IPS DF 19.7 (cell line): ENCODE data around the gene THOC2.
"Not testable (repeated sequence)": the region's sequence is repeated elsewhere in the genome, so short reads cannot be mapped to it uniquely, and the experiment has no call there.

ENCODE experiments used
- DNase-seq: peaks from one replicate; pipeline ENCODE4 v3.0.0-alpha.2; 2013; ENCODE audit warnings: low read depth, low spot score

The THOC2 gene

DNA sequence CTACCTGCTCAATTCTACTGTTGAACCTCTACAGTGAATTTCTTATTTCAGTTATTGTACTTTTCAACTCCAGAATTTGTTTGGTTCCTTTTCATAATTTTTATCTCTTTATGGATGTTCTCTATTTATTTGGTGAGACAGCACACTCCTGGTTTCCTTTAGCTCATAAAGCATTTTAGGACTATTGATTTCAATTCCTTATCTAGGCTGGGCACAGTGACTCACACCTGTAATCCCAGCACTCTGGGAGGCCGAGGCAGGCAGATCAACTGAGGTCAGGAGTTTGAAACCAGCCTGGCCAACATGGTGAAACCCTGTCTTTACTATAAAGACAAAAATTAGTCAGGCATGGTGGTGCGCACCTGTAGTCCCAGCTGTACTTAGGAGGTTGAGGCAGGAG is 57.7 kb downstream of the THOC2 start:
- no peak for DNase-seq

DNA sequence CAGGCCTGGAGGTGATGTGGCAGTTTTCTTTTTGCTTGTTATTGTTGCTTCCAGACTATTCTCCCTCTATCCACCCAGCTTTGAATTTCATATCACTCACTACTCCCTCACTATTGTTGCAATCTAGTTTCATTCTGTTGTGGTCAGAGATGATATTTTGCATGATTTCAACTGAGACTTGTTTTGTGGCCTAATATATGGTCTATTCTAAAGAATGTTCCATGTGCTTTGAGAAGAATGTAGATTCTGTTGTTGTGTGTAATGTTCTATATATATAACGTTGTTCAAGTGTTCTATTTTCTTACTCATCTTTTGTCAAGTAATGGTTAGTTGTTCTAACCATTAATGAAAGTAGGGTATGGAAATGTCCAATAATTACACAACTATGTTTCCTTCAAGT is 59.0 kb downstream of the THOC2 start:
- DNase-seq, result no peak

DNA sequence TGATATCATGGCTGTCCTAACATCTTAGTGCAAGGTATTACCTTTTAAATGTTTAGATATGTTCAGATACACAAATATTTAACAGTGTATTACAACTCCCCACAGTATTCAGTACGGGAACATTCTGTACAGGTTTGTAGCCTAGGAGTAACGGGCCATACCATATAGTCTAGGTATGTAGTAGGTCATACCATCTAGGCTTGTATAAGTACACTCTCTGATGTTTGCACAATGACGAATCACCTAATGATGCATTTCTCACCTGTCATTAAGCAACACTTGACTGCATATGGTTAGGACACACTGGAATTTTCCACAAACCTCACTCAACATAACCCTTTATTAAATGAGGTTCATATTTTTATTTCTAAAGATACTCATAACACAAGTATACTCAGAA is 67.7 kb downstream of the THOC2 start:
- DNase-seq, result no peak

DNA sequence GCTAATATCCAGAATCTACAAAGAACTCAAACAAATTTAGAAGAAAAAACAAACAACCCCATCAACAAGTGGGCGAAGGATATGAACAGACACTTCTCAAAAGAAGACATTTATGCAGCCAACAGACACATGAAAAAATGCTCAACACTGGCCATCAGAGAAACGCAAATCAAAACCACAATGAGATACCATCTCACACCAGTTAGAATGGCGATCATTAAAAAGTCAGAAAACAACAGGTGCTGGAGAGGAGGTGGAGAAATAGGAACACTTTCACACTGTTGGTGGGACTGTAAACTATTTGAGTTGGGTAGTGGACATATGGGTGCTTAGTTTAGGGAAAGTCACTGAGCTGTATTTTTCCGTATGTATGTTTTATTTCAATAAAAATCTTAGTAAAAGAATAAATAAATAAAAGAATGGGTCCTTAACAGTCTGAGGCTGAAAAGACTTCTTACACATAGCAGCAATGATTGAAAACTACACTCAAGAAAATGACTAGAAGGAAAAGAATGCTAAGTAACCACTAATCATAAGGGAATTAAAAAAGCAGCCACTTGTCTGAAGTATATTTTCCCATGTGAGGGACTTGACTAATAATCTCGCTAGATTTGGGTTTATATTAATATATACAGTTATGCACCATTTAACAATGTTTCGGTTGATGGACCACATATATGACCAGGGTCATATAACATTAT is 68.2 kb downstream of the THOC2 start:
- not testable (repeated sequence) for DNase-seq

DNA sequence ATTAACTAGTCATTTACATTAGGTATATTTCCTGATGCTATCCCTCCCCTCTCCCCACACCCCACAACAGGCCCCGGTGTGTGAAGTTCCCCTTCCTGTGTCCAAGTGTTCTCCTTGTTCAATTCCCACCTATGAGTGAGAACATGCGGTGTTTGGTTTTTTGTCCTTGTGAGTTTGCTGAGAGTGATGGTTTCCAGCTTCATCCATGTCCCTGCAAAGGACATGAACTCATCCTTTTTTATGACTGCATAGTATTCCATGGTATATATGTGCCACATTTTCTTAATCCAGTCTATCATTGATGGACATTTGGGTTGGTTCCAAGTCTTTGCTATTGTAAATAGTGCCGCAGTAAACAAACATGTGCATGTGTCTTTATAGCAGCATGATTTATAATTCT is 69.1 kb downstream of the THOC2 start:
- DNase-seq, result not testable (repeated sequence)

DNA sequence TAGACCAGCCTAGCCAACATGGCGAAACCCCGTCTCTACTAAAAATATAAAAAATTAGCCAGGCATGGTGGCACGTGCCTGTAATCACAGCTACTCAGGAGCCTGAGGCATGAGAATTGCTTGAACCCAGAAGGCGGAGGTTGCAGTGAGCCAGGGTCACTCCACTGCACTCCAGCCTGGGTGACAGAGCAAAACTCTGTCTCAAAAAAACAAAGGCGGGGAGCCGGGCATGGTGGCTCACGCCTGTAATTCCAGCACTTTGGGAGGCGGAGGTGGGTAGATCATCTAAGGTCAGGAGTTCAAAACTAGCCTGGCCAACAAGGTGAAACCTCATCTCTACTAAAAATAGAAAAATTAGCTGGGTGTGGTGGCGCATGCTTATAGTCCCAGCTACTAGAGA is 76.3 kb downstream of the THOC2 start:
- DNase-seq, result not testable (repeated sequence)

DNA sequence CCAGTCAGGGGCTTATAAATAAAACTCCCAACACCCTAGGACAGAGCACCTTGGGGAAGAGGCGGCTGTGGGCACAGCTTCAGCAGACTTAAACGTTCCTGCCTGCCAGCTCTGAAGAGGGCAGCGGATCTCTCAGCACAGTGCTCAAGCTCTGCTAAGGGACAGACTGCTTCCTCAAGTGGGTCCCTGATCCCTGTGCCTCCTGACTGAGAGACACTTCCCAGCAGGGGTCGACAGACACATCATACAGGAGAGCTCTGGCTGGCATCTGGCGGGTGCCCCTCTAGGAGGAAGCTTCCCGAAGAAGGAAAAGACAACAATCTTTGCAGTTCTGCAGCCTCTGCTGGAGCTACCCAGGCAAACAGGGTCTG is 84.1 kb downstream of the THOC2 start:
- not testable (repeated sequence) for DNase-seq

DNA sequence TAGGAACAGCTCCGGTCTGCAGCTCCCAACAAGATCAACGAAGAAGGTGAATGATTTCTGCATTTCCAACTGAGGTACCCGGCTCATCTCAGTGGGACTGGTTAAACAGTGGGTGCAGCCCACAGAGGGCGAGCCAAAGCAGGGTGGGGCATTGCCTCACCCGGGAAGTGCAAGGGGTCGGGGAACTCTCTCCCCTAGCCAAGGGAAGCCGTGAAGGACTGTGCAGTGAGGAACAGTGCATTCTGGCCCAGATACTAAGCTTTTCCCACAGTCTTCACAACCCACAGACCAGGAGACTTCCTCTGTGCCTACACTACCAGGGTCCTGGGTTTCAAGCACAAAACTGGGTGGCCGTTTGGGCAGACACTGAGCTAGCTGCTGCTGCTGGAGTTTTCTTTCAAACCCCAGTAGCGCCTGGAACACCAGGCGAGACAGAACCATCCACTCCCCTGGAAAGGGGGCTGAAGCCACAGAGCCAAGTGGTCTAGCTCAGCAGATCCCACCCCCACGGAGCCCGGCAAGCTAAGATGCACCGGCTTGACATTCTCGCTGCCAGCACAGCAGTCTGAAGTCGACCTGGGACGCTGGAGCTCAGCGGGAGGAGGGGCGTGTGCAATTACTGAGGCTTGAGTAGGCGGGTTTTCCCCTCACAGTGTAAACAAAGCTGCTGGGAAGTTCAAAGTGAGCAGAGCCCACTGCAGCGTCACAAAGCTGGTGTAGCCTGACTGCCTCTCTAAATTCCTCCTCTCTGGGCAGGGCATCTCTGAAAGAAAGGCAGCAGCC is 84.6 kb downstream of the THOC2 start:
- peak; percentile 67 for DNase-seq

DNA sequence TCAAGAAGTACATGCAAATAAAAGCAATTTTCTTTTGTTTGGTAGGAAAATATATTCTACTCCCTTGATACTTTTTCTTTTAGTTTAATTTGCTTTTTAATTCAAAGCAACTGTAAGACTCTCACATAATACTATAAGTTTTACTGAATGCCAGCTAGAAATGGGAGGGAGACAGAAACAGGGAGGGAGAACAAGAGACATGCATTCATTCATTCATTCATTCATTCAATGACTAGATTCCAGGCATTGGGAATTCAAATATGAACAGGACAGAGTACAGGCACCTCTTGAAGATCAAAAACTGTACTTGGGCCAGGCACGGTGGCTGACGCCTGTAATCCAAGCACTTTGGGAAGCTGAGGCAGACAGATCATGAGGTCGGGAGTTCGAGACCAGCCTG is 85.6 kb downstream of the THOC2 start:
- DNase-seq, result no peak

DNA sequence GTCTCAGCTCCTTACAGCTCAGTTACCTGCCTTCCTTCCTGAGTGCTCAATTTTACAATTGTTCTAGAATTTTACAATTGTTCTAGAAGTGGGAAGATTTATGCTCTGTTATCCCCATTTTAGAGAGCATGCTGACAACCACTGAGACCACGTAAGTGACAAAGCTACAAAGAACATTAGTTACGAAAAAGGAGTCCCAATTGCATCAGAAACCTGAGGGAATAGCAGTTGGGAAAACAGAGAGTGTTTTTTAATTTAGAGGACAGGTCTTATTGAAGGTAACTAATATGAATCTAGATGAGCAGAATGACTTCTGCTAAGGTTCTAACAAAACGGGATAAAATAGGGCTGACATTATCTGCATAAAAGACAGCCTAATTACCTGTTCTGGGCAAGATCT is 103.3 kb downstream of the THOC2 start:
- DNase-seq, result no peak

DNA sequence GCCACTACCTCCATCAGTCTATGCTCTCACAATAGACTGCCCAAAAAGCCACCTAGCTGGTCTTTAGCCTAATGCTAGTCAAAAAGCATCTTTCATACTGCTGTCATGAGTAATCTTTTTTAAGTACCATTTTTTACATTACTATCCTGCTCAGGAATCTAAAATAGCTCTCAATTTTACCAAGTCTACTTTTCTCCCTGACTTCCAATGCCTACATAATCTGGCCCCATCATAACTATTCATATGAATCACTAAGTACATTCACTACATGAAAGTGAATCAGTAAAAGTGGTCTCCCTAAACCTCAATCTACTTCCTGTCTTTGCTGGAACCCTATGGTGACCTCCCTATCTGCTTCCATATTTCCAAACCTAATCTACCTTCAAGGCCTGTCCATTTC is 105.9 kb downstream of the THOC2 start:
- DNase-seq, result no peak

DNA sequence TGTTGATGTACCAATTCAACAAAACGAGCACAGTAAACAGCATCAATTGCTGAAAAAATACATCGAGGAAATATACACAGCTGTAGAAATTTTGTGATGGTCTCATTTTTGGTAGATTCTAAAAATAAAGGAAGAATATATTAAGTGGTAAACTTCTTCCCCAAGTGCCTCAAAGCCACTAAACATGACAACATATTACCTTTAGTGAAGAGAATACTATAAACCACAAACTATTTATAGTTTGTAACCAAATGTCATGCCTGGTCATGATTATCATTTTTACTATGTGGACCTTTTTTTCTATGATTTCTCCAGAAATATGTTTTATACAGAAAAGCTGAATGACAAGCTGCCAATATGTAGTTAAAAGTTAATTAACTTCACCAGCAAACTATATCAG is 106.9 kb downstream of the THOC2 start:
- no peak for DNase-seq

DNA sequence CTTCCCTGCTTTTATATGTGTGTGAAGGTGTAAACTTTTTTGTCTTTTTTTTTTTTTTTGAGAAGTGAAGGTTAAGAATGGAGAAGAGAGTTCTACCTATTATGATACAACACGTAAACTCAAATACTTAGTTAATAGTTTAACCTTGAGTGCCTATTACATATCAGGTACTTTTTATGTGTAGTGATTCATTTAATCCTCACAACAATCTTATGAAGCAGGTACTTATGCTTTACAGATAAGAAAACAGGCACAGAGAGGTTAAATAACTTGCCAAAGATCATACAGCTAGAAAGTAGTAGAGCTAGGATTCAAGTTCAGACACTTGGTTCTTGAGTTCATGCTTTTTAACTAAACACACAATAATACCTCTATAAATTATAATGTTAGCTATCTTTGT is 107.4 kb downstream of the THOC2 start:
- no peak for DNase-seq

DNA sequence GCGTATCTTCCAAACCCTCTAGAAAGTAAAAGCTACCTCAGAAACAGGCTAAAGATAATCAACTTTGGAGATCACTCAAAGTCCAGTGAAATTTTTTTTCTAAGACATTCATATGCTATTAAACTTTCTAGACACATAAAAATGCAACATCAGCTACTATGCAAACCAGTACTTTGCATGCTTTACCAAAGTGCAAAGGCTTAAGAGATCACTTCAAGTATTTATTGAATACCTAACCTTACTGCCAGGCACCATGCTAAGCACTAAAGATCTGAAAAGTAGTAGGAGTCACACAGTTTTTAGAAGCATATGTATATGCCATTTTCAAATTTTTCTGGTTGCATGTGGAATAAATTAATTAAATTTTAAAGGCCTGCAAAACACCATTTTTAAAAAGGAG is 115.8 kb downstream of the THOC2 start:
- no peak for DNase-seq

DNA sequence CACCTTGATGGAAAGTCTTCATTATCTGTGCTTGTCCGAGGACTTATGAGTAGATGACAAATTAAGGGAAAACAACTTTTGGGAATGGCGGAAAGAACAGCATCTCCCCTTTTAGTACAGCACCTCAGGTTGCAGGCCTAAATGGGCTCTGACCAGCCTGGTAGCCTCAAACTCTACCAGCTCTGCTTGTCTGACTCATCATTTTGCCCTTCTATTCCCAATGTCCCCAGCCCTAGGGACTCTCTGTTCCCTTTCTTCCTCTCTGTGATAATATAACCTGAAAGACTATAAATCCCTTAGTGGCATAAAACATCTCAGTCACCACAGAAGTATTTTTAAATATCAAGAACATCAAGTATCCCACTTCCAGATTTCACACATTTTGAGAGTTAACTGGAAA is 121.9 kb downstream of the THOC2 start:
- no peak for DNase-seq

DNA sequence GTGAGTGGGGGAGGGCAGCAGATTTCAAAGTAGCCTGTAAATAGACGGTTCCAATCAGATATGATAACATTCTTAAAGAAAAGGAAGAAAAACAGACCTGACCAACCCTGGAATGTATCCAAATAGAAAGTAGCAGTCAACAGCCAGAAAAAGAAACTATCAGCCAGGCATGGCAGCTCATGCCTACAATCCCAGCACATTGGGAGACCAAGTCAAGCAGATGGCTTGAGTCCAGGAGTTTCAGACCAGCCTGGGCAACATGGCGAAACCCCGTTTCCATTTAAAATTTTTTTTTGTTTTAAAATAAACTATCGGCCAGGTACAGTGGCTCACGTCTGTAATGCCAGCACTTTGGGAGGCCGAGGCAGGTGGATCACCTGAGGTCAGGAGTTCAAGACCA is 125.0 kb downstream of the THOC2 start:
- no peak for DNase-seq

DNA sequence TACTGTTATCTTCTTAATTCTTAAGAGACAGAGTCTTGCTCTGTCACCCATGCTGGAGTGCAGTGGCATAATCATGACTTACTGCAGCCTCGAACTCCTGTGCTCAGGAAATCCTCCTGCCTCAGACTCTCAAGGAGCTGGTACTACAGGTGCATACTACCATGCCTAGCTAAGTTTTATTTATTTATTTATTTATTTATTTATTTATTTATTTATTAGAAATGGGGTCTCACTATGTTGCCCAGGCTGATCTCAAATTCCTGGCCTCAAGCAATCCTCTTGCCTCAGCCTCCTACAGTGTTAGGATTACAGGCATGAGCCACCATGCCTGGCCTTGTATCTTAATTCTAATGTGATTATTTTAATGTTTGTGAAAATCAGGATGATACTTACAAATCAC is 125.6 kb downstream of the THOC2 start:
- no peak for DNase-seq

DNA sequence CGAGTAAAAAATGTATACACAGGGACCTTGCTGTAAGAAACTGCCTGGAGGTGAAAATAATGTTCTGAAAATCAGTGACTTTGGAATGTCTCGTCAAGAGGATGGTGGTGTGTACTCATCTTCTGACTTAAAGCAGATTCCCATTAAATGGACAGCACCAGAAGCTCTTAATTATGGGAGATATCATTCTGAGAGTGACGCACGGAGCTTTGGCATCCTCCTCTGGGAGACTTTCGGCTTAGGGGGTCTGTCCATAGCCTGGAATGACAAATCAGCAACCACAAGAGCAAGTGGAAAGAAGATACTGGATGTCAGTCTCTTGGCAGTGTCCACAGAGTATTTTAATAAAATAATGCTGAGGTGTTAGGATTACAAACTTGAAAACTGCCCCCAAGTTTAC is 129.4 kb downstream of the THOC2 start:
- no peak for DNase-seq

DNA sequence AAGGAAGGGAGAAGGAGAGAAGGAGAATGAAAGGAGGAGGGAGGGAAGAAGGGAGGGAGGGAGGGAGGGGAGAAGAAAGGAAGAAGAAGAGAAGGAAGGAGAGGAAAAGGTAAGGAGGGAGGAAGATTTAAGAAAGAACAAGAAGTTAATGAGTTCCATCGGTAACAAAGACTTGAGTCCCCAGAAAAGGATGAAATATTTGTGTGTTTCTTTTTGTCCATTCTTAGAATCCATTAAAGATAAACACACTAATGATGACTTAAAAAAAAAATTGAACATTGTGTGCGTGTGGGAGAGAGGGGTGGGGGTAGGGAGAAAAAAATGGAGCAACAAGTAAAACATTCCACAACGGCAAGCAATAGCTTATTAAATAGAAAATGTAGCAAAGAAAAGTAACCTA is 131.4 kb downstream of the THOC2 start:
- DNase-seq, result no peak

DNA sequence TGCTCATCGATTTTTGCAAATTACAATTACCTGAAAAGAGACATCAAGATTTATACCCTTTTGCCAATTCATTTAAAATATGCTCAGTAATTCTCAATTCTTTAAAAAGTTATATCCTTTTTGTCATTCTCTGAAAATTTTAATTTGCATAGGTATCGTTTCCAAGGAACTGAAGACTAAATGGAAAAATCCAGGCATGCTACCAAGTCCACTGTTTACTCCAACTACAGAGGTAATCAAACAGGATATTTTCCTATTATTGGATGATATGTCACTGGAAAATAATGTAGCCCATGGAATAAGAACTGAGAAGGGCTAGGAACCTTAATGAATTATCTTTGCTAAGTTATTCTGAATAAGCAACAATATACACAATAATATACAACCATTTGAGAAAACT is 132.7 kb downstream of the THOC2 start:
- DNase-seq, result no peak

DNA sequence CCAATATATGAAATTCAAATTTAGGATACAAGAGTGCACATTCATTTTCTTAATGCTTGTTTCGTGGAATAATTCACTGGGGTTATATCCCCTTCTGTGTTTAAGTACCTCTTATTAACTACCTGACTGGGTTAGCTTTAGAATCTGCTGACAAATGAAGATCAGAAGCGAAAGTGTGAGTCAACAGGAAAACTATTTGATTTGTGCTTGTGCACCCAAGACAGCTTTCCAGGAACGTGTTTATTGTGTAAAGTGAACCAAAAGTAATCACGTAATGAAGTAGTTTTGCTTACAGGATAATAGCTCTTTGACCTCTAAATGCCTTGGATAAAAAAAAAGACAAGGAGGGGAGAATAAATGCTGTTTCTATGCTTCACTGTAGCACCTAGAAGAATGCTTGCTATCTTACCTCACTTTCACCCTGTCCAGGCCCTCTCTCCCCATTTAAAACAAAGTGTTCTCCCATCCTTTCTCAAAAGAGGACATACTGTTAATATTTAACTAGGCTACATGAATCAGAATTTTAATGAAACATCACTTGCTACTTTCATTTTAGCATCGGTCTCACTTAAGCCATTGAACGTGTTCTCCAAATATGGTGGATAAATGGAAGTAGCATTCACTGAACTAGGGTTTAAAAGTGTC is 141.9 kb downstream of the THOC2 start:
- DNase-seq, result no peak

DNA sequence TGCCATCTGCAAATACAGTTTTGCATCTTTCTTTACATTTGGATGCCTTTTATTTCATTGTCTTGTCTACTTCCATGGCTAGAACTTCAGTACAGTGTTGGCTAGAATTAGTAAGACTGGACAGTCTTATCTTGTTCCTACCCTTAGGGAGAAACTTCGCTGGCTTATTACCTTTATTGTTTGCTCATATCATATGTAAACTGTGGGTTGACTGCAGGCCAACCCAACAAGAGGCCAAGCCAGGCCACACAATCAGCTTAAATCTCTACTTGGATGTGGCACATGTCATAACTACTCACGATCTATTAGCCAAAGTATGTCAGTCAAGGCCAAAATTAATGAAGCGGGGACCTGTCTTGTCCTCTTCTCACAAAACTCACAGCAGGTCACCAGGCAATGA is 144.1 kb downstream of the THOC2 start:
- DNase-seq, result no peak

DNA sequence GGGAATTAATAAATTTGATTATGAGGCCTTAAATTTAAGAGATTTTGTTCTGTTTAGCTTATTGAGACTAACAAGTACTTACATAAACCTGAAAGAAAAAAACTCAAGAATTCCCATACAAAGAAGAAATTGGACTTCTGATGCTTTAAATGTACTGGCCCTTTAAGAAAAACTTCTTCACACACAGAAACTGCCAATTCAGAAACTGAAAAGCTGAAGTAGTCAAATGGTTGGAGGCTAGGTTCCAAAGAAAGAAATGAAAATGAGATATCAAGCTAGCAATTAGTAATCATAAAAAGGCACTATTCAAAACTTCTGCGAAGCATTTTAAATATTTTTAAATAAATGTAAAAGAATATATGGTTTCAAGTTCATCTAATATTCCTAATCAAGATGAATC is 151.3 kb downstream of the THOC2 start:
- DNase-seq, result no peak
